ENCODE data around the gene SEMA4G.

Gene SEMA4G

DNA sequence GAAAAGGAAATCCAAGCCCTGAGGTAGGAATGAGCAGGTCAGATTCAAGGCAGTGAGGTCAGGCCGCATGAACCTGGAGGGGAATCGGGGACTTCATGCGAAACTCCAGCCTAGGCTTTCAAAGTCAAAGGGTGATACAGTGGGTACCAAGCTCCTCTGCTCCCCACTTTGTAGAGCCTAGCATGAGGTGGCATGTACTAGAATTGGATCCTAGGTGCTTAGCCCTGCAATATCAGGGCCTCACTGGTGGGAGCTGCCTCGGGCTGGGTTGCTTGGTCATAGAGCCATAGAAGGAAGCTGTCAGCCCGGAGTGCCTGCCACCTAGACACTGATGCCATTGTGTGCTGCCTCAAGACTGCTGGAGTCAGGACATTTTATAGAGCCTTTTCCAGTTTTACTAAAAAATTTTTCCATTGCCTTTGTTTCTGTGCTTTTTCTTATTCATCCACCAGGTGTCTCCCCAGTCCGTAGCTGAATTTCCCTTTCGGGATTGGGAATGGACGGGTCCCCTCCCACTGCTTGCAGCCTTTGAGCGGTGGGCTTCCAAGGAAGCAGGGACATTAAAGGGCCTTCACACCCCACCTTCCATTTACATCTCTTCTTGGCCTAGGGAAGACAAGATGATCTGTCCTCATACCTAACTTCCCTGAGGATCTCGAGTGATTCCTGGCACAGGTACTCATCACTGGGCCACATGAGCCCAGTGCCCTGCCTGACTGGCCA, 24.8 kb downstream of the SEMA4G start:
- no peak for DNase-seq

- no peak for DNase-seq
These were observed 25.9 kb downstream of the SEMA4G start for GRCh38 chr10:100995181-100995580.

DNA sequence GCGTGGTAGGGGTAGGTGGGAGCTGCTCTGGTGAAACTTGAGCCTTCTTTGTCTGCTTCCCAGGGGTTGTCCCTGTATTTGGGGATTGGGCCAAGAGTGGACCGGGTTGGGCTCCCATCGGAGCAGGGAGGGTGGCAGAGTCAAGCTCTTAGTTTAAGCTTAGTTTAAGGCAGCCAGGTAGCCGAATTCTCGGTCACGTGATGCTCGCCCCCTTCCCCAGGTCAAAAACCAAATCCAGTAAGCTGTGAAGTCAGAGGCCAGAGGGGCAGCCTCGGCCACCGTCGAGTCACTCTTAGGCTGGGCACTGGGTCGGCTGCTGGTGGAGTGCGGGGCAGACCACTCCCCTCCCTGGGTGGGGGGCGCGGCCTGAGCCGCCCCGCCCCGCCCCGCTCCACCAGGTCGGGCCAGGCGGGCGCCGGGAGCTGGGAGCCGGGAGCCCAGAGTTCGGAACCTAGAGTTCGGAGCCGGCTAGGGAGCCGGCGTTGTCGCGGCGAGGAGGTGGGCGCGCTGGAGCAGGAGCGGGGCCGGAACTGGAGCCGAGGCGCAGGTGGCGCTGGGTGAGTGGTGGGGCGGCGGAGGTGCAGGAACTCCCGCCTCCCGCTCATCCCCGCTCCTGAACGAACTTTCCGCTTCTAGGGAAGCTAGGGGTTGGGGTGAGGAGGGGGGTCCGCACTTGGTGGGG, 27.5 kb downstream of the SEMA4G start:
- no peak for DNase-seq

DNA sequence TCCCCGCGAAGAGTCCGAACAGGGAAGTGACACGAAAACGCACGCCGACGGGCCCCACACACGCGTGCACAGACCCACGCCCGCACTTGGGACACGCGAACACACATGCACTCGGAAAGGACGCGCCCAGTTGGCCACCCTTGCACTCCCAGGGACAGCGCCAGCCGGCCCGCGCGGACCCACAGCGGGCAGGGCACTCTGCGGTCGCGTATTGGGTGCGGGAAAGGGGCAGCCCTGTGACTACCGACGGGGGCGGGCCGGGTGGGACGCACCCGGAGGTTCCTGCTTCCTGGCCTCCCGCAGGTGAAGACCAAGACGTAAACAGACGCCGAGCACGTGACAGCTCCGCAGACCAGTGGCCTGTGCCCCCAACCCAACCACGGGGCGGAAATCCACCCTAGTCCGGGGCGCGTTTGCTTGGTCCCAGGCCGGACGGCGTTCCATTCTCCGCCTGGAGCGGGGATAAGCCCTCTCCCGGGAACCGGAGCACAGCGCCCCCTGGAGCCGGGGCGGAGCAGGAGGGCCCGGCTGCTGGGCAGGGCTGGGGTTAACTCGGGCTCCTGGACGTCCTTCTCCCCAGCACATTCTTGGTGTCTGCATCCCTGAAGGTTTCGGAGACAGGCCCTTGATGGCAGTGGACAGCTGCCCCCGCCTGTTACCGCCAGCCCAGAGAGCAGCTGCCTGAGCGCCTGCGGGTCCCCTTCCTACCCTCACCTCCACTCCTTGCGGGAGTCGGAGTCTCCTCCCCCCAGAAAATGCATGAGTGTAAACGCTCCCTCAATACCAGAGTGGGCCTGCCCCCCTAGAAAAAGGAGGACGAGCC, 28.3 kb downstream of the SEMA4G start:
- DNase-seq, result peak; percentile 46 to 62

GRCh38 chr10:100998183-100998990, 29.1 kb downstream of the SEMA4G start:
- peak; percentile 47 to 50 for DNase-seq

GRCh38 chr10:100998991-100999741, 29.9 kb downstream of the SEMA4G start:
- DNase-seq, result peak; percentile 32 to 65

GRCh38 chr10:100999742-101000126, 30.4 kb downstream of the SEMA4G start, which contains the start of gene LZTS2:
Gene LZTS2, plus strand, starts transcription at chr10:100999808. Its CDS starts 2,731 bp downstream, at chr10:101002539.
- DNase-seq, result no peak

DNA sequence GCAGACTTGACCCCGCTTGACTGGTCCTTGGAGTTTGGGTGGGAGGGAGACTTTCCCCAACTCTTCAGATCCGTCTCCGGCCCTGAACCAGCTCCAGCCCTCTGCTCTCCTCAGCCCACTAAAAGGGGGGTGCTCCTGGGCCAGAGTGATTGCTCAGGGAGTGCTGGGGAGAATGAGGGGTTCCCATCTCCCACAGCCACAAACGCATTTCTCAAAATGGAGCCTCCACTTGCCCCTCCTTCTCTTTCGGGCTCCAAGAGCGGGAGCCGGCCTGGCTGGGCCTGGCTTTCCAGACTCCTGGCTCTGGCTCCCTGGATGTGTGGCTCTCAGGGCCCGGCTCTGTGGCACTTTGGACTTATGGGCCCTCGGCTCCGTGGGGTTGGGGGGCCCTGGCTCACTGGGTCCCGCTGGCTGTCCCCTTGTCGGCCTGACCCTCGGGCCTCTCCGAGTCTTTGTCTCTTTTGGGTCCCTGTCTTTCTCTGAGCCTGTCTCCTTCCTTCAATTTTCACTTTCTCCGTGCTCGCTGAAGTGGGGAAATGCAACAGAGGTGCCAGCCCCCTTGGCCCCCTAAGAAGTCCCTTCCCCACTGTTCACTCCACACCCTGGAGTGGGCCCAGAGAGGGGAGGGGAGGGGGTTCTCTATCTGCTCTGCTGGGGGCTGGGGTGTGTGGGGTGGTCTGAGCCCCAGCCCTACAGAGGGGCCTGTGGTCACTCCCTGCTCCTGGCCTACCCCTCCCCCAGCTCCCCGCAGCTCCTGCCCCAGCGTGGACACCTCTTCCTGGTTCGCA, 31.0 kb downstream of the SEMA4G start:
- no peak for DNase-seq

DNA sequence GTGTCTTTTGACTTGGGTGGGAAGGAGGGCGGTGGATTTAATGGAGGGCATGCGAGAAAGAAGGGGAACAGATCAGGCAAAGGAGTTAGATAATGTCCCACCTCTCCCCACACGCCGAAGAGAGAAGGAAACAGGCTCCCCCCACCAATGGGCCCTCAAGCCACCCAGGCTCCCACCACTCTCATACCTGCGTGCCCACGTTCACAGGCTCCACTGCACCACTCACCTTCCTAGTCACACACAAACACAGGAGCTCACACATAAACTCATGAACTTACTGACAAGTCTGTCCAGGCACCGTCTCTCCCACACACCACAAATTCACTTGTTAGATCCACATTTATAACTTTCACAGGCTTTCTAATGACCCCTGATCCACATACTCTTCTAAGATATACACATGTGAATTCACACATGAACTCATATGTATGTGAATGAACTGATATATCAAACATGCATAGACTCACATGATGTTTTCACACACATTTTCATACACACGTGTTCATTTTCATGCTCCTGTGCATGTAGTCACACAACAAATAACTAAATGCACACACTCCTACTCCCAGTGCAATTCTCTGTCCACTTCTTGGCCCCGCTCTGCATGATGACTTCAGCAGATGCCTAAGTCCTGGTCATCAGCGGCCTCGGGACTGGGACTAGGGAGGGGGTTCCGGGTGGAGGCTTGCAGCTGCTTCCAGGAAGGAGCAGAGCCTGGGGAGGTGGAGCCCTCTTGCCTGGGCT, 31.8 kb downstream of the SEMA4G start:
- no peak for DNase-seq

DNA sequence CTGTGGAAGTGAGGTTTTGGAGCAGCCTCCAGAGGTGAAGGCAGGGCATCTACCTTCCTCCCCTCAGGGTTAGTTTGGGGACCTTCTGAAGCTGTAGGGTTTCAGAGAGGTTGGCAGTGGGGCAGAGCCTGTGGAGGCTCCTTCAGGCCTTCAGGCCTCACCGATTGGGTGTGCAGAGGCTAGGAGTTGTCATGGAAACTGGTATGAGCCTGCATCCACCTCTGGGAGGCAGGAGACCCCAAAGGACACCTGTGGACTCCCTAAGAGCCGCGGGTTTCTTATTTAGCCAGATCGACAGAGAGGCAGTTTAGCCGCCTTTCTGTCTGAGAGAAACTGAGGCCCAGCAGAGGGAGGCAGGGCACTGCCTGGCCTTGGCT, 32.3 kb downstream of the SEMA4G start:
- DNase-seq, result no peak

DNA sequence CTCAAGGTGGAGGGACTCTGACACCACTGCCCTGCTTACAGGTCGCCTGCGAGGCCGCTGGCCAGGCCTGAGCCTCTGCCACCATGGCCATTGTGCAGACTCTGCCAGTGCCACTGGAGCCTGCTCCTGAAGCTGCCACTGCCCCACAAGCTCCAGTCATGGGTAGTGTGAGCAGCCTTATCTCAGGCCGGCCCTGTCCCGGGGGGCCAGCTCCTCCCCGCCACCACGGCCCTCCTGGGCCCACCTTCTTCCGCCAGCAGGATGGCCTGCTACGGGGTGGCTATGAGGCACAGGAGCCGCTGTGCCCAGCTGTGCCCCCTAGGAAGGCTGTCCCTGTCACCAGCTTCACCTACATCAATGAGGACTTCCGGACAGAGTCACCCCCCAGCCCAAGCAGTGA, 33.2 kb downstream of the SEMA4G start:
- DNase-seq, result no peak

DNA sequence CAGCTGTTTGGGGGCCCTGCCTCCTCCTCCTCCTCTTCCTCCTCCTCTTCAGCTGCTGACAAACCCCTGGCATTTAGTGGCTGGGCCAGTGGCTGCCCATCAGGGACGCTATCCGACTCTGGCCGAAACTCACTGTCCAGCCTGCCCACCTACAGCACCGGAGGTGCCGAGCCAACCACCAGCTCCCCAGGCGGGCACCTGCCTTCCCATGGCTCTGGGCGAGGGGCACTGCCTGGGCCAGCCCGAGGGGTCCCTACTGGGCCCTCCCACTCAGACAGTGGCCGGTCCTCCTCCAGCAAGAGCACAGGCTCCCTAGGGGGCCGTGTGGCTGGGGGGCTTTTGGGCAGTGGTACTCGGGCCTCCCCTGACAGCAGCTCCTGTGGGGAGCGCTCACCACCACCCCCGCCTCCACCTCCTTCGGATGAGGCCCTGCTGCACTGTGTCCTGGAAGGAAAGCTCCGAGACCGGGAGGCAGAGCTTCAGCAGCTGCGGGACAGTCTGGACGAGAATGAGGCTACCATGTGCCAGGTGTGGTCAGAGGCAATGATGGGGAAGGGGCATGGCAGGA, 34.4 kb downstream of the SEMA4G start:
- DNase-seq, result no peak

- DNase-seq, result no peak
These were observed 36.1 kb downstream of the SEMA4G start for GRCh38 chr10:101005361-101005760.

- no peak for DNase-seq
These were observed 36.7 kb downstream of the SEMA4G start for GRCh38 chr10:101005869-101006567.

- no peak for DNase-seq
These were observed 37.3 kb downstream of the SEMA4G start for GRCh38 chr10:101006593-101007098.

- no peak for DNase-seq
These were observed 37.9 kb downstream of the SEMA4G start for GRCh38 chr10:101007099-101007711.

- no peak for DNase-seq
These were observed 38.9 kb downstream of the SEMA4G start for GRCh38 chr10:101007915-101008822.

All from AML-193 (cell line).